CD4-positive, alpha-beta T cell treated with Interleukin-6 for 4 hours (primary cell): ENCODE measurements around the gene SMIM15.
"Not testable (repeated sequence)": the region's sequence is repeated elsewhere in the genome, so short reads cannot be mapped to it uniquely, and the experiment has no call there.

Source experiments
- DNase-seq: peaks from one replicate; pipeline ENCODE4 v3.0.0-alpha.2; 2020; ENCODE audit warnings: mixed read lengths

SMIM15 gene

GRCh38 chr5:61162010-61162831 is at the start of gene SMIM15:
Gene SMIM15 (minus strand): TSS chr5:61162468. CDS start chr5:61160171, 2,297 bp downstream.
- DNase-seq, result peak; percentile 85

- no peak for DNase-seq
These were observed 45.6 kb upstream of the SMIM15 start for GRCh38 chr5:61207884-61208283.

- no peak for DNase-seq
These were observed 42.7 kb upstream of the SMIM15 start for GRCh38 chr5:61205013-61205412.

- no peak for DNase-seq
These were observed 39.9 kb upstream of the SMIM15 start for GRCh38 chr5:61202213-61202612.

GRCh38 chr5:61200582-61201155 is 38.4 kb upstream of the SMIM15 start:
- DNase-seq, result no peak

- no peak for DNase-seq
These were observed 36.3 kb upstream of the SMIM15 start for GRCh38 chr5:61198606-61199005.

GRCh38 chr5:61187826-61188225 is 25.6 kb upstream of the SMIM15 start:
- DNase-seq, result not testable (repeated sequence)

GRCh38 chr5:61187352-61187751 is 25.1 kb upstream of the SMIM15 start:
- DNase-seq, result not testable (repeated sequence)

GRCh38 chr5:61186634-61187033 is 24.4 kb upstream of the SMIM15 start:
- DNase-seq, result no peak

- DNase-seq, result no peak
These were observed 22.4 kb upstream of the SMIM15 start for GRCh38 chr5:61184708-61185107.

- no peak for DNase-seq
These were observed 21.3 kb upstream of the SMIM15 start for GRCh38 chr5:61183538-61183937.

GRCh38 chr5:61182449-61182848 is 20.2 kb upstream of the SMIM15 start:
- no peak for DNase-seq

GRCh38 chr5:61180886-61181285 is 18.6 kb upstream of the SMIM15 start:
- DNase-seq, result no peak

- no peak for DNase-seq
These were observed 16.4 kb upstream of the SMIM15 start for GRCh38 chr5:61178702-61179101.

- DNase-seq, result no peak
These were observed 15.4 kb upstream of the SMIM15 start for GRCh38 chr5:61177716-61178115.

- no peak for DNase-seq
These were observed 14.8 kb upstream of the SMIM15 start for GRCh38 chr5:61177070-61177469.

GRCh38 chr5:61176631-61177030 is 14.4 kb upstream of the SMIM15 start:
- DNase-seq, result no peak

- DNase-seq, result no peak
These were observed 9.2 kb upstream of the SMIM15 start for GRCh38 chr5:61171479-61171878.

- no peak for DNase-seq
These were observed 6.7 kb upstream of the SMIM15 start for GRCh38 chr5:61168951-61169350.

- peak; percentile 11 for DNase-seq
These were observed 5.1 kb upstream of the SMIM15 start for GRCh38 chr5:61167382-61167781.

GRCh38 chr5:61163905-61164304 is 1.6 kb upstream of the SMIM15 start:
- no peak for DNase-seq

GRCh38 chr5:61162832-61163567 is 732 bp upstream of the SMIM15 start:
- DNase-seq, result peak; percentile 12

GRCh38 chr5:61160497-61160896 is 1.8 kb downstream of the SMIM15 start:
- no peak for DNase-seq

- DNase-seq, result no peak
These were observed 2.4 kb downstream of the SMIM15 start for GRCh38 chr5:61159836-61160235.
